Sigmoid colon (tissue), 4 donors: ENCODE measurements around the gene TRIP10.

Experiments used
- CTCF ChIP-seq, 4 experiments: fragments of 450-650 bp in 3 of 4; fragments of 200-600 bp in 1 of 4; IDR thresholded peaks; one replicate each; pipeline ENCODE4 v1.5.1; 2016 to 2019; ENCODE audit warnings: antibody characterized with exemption in 4 of 4, mild to moderate bottlenecking in 3 of 4, moderate library complexity in 2 of 4
- EP300 ChIP-seq, 4 donors: sonication (generic); formaldehyde crosslinking; IDR thresholded peaks; one replicate each; pipeline ENCODE4 v1.6.1; 2017; ENCODE audit warnings: antibody characterized with exemption in 4 of 4
- POLR2A ChIP-seq, 2 donors: fragments of 450-650 bp; IDR thresholded peaks; one replicate each; pipeline ENCODE4 v1.6.1; 2016; ENCODE audit warnings: antibody characterized with exemption in 2 of 2, mild to moderate bottlenecking in 2 of 2, moderate library complexity in 2 of 2
- POLR2AphosphoS5 ChIP-seq, 4 donors: sonication (generic); formaldehyde crosslinking; IDR thresholded peaks; one replicate each; pipeline ENCODE4 v1.6.1; 2017; ENCODE audit warnings: antibody characterized with exemption in 4 of 4

GRCh38 chr19:6691342-6691741, 48.1 kb upstream of the TRIP10 start:
- no peak for TF ChIP-seq CTCF (IDR thresholded peaks at IDR 0.05)
- no peak for TF ChIP-seq EP300 (IDR thresholded peaks at IDR 0.05)
- no peak for TF ChIP-seq POLR2A (IDR thresholded peaks at IDR 0.05)
- no peak for TF ChIP-seq POLR2AphosphoS5 (IDR thresholded peaks at IDR 0.05)
